Measurements from ENCODE around the gene PEX6. TPM values are rescaled to one million over a fixed set of nuclear protein-coding genes. Genes with fewer than 3 reads are reported as not detected.

Gene PEX6
- total RNA-seq, 2 donors from 2014 or later, result 15.0 to 25.6 TPM

GRCh38 chr6:42940493-42941045, 38.4 kb downstream of the PEX6 start:
- ATAC-seq, result peak in 1 of 2 donors; percentile 10
- intact Hi-C loops (cut with DNase I), result no loop called here
- DNase-seq, result no peak

GRCh38 chr6:42939810-42940167, 39.2 kb downstream of the PEX6 start:
- intact Hi-C loops (cut with DNase I), result no loop called here
- ATAC-seq (no peak), DNase-seq (no peak)

DNA sequence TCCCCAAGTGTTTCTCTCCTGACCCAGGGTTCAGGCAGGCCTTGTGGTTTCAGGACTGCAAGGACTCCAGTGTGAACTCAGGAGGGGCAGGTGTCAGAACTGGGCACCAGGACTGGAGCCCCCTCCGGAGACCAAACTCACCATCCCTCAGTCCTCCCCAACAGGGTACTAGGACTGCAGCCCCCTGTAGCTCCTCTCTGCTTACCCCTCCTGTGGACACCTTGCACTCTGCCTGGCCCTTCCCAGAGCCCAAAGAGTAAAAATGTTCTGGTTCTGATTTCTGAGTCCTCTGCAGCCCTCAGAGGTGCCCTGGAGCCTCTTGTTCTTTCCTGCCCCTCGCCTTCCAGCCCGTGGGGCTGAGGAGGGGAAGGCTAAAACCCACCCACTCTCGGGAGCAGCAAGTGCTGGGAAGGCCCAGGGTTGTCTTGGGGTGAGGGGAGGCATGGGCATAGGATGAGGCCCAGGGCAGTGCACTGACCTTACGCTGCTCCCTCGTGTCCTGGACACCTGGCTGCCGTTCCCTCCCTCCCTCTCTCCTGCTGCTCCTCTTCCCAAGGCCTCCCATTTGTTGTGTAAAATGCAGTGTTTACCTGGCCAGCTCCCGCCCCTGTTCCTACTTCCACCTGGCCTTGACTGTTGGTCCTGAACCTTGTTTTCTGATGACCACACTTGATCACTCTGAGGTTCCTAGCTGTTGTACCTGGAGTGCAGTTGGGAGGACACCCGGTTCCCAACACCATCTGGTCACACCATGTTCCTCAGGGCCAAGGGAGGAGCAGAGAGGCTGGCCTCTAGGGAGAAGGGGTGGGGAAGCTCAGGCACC, 39.8 kb downstream of the PEX6 start:
- intact Hi-C loops (cut with DNase I), result no loop called here
- no peak for DNase-seq
- ATAC-seq, result peak in 1 of 2 donors; percentile 21

- intact Hi-C loops (cut with DNase I), result no loop called here
- DNase-seq (no peak), ATAC-seq (no peak)
Measured at GRCh38 chr6:42938428-42938796, 40.6 kb downstream of the PEX6 start.

DNA sequence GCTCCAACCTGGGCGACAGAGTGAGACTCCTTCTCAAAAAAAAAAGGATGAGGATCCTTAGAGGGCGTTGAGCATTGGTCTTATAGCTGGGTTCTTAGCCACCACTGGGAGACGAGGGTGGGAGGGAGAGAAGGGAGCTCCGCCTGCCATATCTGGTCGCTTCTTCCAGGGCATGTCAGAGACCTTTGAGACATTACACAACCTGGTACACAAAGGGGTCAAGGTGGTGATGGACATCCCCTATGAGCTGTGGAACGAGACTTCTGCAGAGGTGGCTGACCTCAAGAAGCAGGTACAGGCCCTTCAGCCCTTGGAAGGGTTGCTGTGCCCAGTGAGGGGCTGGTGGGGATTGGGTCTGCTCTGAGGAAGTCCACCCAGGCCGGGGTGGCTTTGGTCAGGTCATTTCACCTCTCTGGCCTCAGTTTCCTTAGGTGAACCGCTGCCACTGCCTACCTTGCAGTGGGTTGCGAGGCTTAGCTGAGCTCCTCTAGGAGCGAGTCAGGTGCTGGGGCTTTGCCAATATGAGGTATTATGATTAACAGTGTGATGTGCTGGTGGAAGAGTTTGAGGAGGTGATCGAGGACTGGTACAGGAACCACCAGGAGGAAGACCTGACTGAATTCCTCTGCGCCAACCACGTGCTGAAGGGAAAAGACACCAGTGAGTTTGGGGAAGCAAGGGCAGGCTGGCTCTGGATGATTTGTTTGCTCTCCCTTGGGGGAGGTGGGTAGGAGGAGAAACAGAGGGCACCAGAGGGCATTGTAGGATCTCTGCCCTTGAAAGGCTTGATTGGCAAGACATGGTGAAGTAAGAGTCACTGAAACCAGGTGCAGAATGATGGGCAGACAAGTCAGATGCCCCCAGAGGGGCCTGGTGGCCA, 41.2 kb downstream of the PEX6 start:
- ATAC-seq (no peak), DNase-seq (no peak)
- intact Hi-C loops (cut with DNase I), result no loop called here

DNA sequence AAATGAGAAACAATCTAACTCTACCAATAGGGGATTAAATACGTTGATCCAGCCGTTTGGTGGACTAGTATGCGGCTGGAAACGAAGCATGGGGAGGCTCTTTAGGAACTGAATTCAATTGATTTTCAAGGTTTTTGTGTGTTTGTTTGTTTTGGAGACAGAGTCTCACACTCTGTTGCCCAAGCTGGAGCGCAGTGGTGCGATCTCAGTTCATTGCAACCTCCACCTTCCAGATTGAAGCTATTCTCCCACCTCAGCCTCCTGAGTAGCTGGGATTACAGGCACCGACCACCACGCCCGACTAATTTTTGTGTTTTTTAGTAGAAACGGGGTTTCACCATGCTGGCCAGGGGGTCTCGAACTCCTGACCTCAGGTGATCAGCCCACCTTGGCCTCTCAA, 42.6 kb downstream of the PEX6 start:
- ATAC-seq (no peak), DNase-seq (no peak)
- intact Hi-C loops (cut with DNase I), result no loop called here

GRCh38 chr6:42935322-42935721, 43.7 kb downstream of the PEX6 start:
- intact Hi-C loops (cut with DNase I), result no loop called here
- ATAC-seq (no peak), DNase-seq (no peak)

GRCh38 chr6:42933205-42933604, 45.8 kb downstream of the PEX6 start:
- no peak for DNase-seq
- ATAC-seq, result no peak
- intact Hi-C loops (cut with DNase I), result loop anchor here in 1 of 2 donors (5.0 kb wide), 1 partner anchor 49 kb away; the partner anchor contains the start of gene PPP2R5D

GRCh38 chr6:42932412-42932811, 46.6 kb downstream of the PEX6 start:
- DNase-seq (no peak), ATAC-seq (no peak)
- intact Hi-C loops (cut with DNase I), result loop anchor here in 1 of 2 donors (5.0 kb wide), 1 partner anchor 50 kb away; the partner anchor contains the start of gene PPP2R5D

DNA sequence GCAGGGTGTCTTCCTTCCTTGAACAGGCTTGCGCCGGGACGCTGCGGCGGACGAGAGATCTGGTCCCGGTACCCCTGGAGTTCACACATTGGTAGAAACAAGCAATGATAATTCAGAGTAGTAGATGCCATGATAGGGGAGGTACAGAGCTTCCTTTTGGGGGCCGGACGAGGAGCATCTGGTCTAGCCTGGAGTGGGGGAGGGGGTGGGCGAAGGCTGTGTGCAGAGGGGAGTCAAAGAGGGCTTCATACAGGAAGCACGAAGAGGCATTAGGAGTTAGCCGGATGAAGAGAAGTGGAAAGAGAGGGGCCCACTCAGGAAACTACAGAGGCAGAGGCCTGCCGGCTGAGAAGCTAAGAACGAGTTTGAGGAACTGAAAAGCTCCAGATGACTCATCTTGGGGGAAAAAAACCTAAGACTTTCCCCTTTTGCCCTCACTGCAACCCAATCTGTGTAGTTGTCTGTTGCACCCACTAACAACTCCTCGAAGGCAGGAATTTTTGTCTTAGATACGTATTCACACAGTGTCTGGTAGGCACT, 49.1 kb downstream of the PEX6 start:
- ATAC-seq (peak; percentile 10 to 27), DNase-seq (peak; percentile 32)
- intact Hi-C loops (cut with DNase I), result loop anchor here in 1 of 2 donors (5.0 kb wide), 1 partner anchor 52 kb away; the partner anchor contains the start of gene PPP2R5D

DNA sequence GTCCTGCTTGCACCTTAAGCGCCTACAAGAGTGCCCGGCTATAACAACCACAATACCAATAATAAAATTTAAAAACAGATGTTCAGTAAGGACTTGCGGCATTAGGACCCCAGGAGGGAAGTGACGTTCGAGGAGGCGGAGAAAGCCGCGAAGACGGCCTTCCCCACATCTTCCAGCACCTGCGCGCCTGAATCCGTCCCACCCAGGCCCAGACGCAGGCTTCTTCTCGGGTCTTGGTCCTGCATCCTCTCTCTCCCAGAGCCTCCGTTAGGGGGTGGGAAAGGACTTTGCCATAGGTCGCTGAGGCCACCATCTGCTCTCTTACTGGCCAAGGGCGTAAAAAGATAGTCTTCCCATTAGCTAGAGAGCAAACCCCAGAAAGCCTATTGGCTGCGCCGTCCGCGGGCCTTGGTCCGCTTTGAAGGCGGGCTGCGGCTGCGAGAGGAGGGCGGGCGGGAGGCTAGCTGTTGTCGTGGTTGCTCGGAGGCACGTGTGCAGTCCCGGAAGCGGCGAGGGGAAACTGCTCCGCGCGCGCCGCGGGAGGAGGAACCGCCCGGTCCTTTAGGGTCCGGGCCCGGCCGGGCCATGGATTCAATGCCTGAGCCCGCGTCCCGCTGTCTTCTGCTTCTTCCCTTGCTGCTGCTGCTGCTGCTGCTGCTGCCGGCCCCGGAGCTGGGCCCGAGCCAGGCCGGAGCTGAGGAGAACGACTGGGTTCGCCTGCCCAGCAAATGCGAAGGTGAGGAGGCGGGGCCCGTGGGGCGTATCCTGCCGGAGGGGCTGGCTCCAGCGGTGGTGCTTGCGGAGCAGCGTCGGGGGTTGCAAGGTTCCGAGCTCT, 49.8 kb downstream of the PEX6 start, which contains the start of gene CNPY3:
TSS of gene CNPY3 (plus strand) at position 495 of the 835 bp plus-strand sequence. CDS start at position 586, 91 bp downstream.
- DNase-seq, result peak; percentile 94
- intact Hi-C loops (cut with DNase I), result no loop called here
- peak; percentile 95 to 97 for ATAC-seq

DNA sequence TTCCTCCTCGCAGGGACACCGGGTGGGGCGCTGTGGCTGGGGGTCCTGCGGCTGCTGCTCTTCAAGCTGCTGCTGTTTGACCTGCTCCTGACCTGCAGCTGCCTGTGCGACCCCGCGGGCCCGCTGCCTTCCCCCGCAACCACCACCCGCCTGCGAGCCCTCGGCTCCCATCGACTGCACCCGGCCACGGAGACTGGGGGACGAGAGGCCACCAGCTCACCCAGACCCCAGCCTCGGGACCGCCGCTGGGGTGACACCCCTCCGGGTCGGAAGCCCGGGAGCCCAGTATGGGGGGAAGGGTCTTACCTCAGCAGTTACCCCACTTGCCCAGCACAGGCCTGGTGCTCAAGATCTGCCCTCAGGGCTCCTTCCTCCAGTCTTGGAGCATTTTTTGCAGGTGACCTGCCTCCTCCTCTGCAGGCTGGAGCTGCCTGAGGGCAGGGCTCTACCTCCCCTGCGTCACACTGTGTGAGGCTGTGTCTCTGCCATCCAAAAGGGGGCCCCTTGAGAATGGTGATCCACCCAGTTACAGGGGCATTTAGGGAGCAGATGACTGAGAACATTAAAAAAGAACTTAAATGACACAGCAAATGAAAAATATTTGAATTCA, 53.6 kb downstream of the PEX6 start:
- intact Hi-C loops (cut with DNase I), result no loop called here
- ATAC-seq (no peak), DNase-seq (no peak)

DNA sequence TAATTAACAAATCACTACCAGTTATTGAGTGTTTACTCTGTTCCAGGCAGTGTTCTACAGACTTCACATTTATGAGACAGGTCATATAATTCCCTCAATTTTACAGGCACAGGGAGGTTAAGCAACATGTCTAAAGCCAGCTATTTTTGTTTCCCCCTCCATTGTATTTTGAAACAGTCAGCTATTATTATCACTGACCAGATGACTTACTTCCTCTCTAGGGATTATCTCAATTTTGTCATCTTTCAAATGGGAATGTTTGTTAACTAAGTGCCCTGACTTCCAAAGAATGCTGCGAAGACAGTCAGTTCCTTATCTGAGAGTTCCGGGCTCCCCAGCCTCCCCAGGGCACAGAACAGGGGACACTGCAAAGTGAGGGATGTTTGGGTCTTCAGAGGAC, 55.3 kb downstream of the PEX6 start:
- ATAC-seq (peak in 1 of 2 donors; percentile 21), DNase-seq (no peak)
- intact Hi-C loops (cut with DNase I), result no loop called here

GRCh38 chr6:42921801-42922200, 57.2 kb downstream of the PEX6 start:
- DNase-seq (no peak), ATAC-seq (no peak)
- intact Hi-C loops (cut with DNase I), result no loop called here

- intact Hi-C loops (cut with DNase I), result no loop called here
- DNase-seq, result no peak
- no peak for ATAC-seq
Measured at GRCh38 chr6:42916288-42916687, 62.7 kb downstream of the PEX6 start.

- intact Hi-C loops (cut with DNase I), result no loop called here
- DNase-seq (no peak), ATAC-seq (no peak)
Measured at GRCh38 chr6:42915732-42916131, 63.2 kb downstream of the PEX6 start, which contains the start of gene PTCRA. TSS of gene PTCRA (plus strand) at chr6:42916053. CDS start at chr6:42916070, 17 bp downstream.

DNA sequence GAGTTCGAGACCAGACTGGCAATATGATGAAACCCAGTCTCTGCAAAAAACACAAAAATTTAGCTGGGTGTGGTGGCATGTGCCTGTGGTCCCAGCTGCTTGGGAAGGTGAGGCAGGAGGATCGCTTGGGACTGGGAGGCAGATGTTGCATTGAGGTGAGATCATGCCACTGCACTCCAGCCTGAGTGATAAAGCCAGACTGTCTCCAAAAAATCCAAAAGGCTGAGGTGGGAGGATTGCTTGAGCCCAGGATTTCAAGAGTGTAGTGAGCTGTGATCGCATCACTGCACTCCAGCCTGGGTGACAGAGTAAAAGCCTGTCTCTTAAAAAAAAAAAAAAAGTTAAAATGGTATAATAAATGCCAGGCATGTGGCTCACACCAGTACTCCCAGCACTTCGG, 64.4 kb downstream of the PEX6 start:
- DNase-seq (no peak), ATAC-seq (no peak)
- intact Hi-C loops (cut with DNase I), result no loop called here
